WI38 (cell line): ENCODE results near the gene PAX2.

Experiments
- H3K4me3 ChIP-seq: 2 replicates; pipeline ENCODE4 v1.5.1; 2011; ENCODE audit warnings: low read depth, mild to moderate bottlenecking, control low read depth, low read length
- CTCF ChIP-seq: IDR thresholded peaks from 2 replicates; pipeline ENCODE4 v1.5.1; 2012; ENCODE audit warnings: low read depth, mild to moderate bottlenecking, control low read depth, low read length

Gene PAX2

DNA sequence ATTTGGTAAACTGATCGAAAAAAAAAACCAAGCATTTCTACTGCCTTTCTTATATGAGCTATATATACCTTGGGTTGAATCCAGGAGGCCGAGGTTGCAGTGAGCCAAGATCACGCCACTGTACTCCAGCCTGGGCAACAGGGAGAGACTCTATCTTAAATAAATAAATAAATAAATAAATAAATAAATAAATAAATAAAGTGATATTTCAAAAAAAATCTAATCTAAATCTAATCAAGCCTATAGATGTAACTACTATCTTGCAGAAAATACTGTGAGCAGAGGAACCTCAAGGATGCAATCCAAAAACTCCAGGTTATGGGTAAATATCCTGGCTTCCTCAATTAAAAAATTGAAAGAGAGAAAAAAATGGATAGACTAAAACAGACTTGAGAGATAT is 96.1 kb downstream of the PAX2 start:
- no peak overlapping the region for H3K4me3 ChIP-seq
- TF ChIP-seq CTCF = no peak

GRCh38 chr10:100847440-100847839 is 102.1 kb downstream of the PAX2 start:
- no peak for TF ChIP-seq CTCF
- no peak overlapping the region for H3K4me3 ChIP-seq

- no peak overlapping the region for H3K4me3 ChIP-seq
Measured at GRCh38 chr10:100848770-100849169, 103.4 kb downstream of the PAX2 start.

GRCh38 chr10:100858261-100858660 is 112.9 kb downstream of the PAX2 start:
- no peak overlapping the region for H3K4me3 ChIP-seq

More at GRCh38 chr10:100848770-100849169, 103.4 kb downstream of the PAX2 start:
- no peak for TF ChIP-seq CTCF

DNA sequence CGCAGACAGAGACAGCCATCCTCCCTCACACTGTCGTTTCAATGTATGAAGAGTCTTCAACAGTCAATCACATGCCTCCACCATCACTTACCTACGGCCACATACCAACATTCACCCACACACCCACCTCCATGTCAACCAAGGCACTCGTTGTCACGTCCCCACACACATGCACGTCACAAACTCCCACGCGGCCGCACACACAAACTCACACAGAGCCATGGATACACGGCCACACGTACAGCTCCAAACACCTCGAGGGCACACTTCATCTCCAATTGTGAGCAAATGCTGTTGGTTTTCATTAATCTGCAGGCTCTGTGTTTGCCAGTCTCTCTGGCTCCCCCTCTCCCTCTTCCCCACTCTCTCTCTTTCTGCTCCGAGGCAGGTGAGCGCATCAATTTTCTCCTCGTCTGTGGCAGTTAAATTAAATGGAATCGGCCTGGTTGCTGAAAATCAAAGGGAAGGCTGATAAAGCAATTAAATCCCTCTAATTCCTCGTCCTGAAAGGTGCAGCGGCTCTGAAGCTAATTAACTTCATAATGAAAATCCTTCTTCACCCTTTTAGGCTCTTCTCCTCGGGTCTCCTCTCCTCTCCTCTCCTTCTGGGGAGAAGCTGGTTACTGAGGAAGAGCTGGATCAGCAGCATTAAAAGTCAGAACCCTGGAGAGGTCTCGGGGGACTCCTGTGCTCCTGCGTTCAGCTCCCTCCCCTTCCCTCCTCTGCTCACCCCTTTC is 113.5 kb downstream of the PAX2 start:
- no peak for TF ChIP-seq CTCF
- H3K4me3 ChIP-seq = no peak overlapping the region

More at GRCh38 chr10:100858261-100858660, 112.9 kb downstream of the PAX2 start:
- no peak for TF ChIP-seq CTCF

DNA sequence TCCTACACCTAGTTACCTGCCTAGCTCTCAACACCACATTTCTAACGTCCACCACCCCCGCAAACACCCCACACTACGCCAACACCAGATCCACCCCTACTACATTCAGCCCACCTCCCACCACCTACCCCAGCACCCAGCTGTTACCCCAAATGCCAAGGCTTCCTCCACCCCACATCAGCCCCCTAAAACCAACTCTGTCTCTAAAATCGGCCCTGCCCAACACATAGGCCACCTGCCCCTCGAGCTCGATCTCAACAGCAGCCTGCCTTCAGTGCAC is 114.0 kb downstream of the PAX2 start:
- no peak for TF ChIP-seq CTCF

GRCh38 chr10:100863433-100863832 is 118.1 kb downstream of the PAX2 start:
- no peak overlapping the region for H3K4me3 ChIP-seq
- no peak for TF ChIP-seq CTCF

More for the DNA sequence above, 114.0 kb downstream of the PAX2 start:
- no peak overlapping the region for H3K4me3 ChIP-seq
